Neural progenitor cell (in vitro differentiated cells): ENCODE data around the gene CPNE2. TPM values are rescaled to one million over a fixed set of nuclear protein-coding genes. Genes with fewer than 3 reads are reported as not detected.
A peak's percentile ranks its signal among the peaks of the same experiment; 100 is the strongest.

ENCODE experiments used
- DNase-seq: peaks from one replicate; pipeline ENCODE4 v3.0.0-alpha.2; 2016; ENCODE audit warnings: low spot score
- H2AFZ ChIP-seq: fragments of 200-600 bp; sonication (generic); replicated peaks from 2 replicates; pipeline ENCODE4 v1.6.1; 2016; ENCODE audit warnings: antibody characterized with exemption
- H3F3A ChIP-seq: fragments of 200-600 bp; sonication (generic); 2 replicates; pipeline ENCODE4 v1.6.1; 2016; ENCODE audit warnings: antibody characterized with exemption, low read depth
- H3K27ac ChIP-seq: fragments of 200-600 bp; sonication (generic); 2 replicates; pipeline ENCODE4 v1.5.1; 2016; ENCODE audit warnings: mild to moderate bottlenecking
- H3K27me3 ChIP-seq: fragments of 200-600 bp; sonication (generic); 2 replicates; pipeline ENCODE4 v1.6.1; 2016; ENCODE audit warnings: mild to moderate bottlenecking, moderate library complexity
- H3K36me3 ChIP-seq: fragments of 200-600 bp; sonication (generic); 2 replicates; pipeline ENCODE4 v1.5.1; 2016
- H3K4me1 ChIP-seq: fragments of 200-600 bp; sonication (generic); 2 replicates; pipeline ENCODE4 v1.6.1; 2016; ENCODE audit warnings: mixed run types
- H3K4me2 ChIP-seq: fragments of 200-600 bp; sonication (generic); 2 replicates; pipeline ENCODE4 v1.6.1; 2016
- H3K4me3 ChIP-seq: fragments of 200-600 bp; sonication (generic); 2 replicates; pipeline ENCODE4 v1.5.1; 2016
- H3K79me2 ChIP-seq: fragments of 200-600 bp; sonication (generic); 2 replicates; pipeline ENCODE4 v1.6.1; 2016; ENCODE audit warnings: low read depth
- H3K9ac ChIP-seq: fragments of 200-600 bp; sonication (generic); 2 replicates; pipeline ENCODE4 v1.6.1; 2016
- H3K9me3 ChIP-seq: fragments of 200-600 bp; sonication (generic); 2 replicates; pipeline ENCODE4 v1.5.1; 2016; ENCODE audit warnings: low read depth
- H4K20me1 ChIP-seq: fragments of 200-600 bp; sonication (generic); 2 replicates; pipeline ENCODE4 v1.6.1; 2016; ENCODE audit warnings: low read depth
- H3K27ac Mint-ChIP-seq: 3 replicates; pipeline ENCODE4 v1.8.0; 2021; ENCODE audit warnings: mixed read lengths
- H3K27me3 Mint-ChIP-seq: 2 replicates; pipeline ENCODE4 v1.8.0; 2022; ENCODE audit warnings: low read depth, mild to moderate bottlenecking, inconsistent platforms, moderate library complexity, mixed read lengths; ENCODE audit not compliant: insufficient read depth
- H3K36me3 Mint-ChIP-seq: 3 replicates; pipeline ENCODE4 v1.8.0; 2021; ENCODE audit warnings: mixed read lengths
- H3K4me1 Mint-ChIP-seq: 3 replicates; pipeline ENCODE4 v1.8.0; 2021; ENCODE audit warnings: mixed read lengths
- H3K4me3 Mint-ChIP-seq: 3 replicates; pipeline ENCODE4 v1.8.0; 2021; ENCODE audit warnings: mild to moderate bottlenecking, moderate library complexity, mixed read lengths
- H3K9me3 Mint-ChIP-seq: 3 replicates; pipeline ENCODE4 v1.8.0; 2020; ENCODE audit warnings: mixed read lengths
- EZH2 ChIP-seq: fragments of 200-600 bp; sonication (generic); IDR thresholded peaks from 2 replicates; pipeline ENCODE4 v1.6.1; 2017; ENCODE audit warnings: antibody characterized with exemption, mild to moderate bottlenecking, moderate library complexity
- EZH2phosphoT487 ChIP-seq: fragments of 200-600 bp; sonication (generic); IDR thresholded peaks from 2 replicates; pipeline ENCODE4 v1.6.1; 2017; ENCODE audit warnings: antibody characterized with exemption
- total RNA-seq: library from RNA; depleted of rRNA; stranded (reverse); fragments of >200 nt; gene quantifications from 2 replicates; pipeline ENCODE4 v1.2.3, GENCODE V29; 2015; ENCODE audit warnings: low replicate concordance
- TF ChIP-seq, protein P1 (sequence below): fragments of 200-600 bp; sonication (generic); IDR thresholded peaks from 2 replicates; pipeline ENCODE4 v1.5.1; 2017; ENCODE audit warnings: antibody characterized with exemption, mild to moderate bottlenecking

The CPNE2 gene
- total RNA-seq, 1 donor from 2014 or later: 19.8 TPM

DNA sequence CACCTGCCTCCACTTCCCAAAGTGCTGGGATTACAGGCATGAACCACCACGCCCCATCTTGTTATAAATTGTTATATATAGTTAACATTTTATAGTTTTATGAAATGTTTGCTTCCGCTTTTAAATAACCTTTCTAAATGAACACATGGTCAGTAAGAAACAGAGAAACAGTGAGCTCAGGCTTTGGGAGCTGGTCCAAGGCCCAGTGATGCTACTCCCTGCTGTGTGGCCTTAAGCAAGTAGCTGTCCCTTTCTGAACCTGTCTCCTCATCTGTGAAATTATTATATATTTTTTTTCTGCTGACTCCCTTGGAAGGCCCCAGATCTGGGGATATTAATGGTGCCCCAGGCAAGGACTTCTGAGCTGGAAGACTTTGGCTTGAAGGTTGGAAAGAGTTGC is 19.0 kb downstream of the CPNE2 start:
- no peak overlapping the region for H3K9ac ChIP-seq
- Mint-ChIP-seq H3K4me1 (peaks cover 61% of the 10 kb centered on the region), H3K27ac (no peak overlapping the region), H3K9me3 (no peaks in the 10 kb centered on the region), H3K27me3 (peaks cover 6% of the 10 kb centered on the region), H3K36me3 (no peaks in the 10 kb centered on the region), H3K4me3 (no peak overlapping the region)
- peaks cover 17% of the 10 kb centered on the region for H3F3A ChIP-seq
- no peak overlapping the region for H3K27ac ChIP-seq
- no peak for DNase-seq
- no peak overlapping the region for H3K4me3 ChIP-seq
- no peaks in the 10 kb centered on the region for H3K79me2 ChIP-seq
- no peak for TF ChIP-seq EZH2phosphoT487
- TF ChIP-seq, protein P1, sequence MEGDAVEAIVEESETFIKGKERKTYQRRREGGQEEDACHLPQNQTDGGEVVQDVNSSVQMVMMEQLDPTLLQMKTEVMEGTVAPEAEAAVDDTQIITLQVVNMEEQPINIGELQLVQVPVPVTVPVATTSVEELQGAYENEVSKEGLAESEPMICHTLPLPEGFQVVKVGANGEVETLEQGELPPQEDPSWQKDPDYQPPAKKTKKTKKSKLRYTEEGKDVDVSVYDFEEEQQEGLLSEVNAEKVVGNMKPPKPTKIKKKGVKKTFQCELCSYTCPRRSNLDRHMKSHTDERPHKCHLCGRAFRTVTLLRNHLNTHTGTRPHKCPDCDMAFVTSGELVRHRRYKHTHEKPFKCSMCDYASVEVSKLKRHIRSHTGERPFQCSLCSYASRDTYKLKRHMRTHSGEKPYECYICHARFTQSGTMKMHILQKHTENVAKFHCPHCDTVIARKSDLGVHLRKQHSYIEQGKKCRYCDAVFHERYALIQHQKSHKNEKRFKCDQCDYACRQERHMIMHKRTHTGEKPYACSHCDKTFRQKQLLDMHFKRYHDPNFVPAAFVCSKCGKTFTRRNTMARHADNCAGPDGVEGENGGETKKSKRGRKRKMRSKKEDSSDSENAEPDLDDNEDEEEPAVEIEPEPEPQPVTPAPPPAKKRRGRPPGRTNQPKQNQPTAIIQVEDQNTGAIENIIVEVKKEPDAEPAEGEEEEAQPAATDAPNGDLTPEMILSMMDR: no peak
- no peak for TF ChIP-seq EZH2
- no peak overlapping the region for H2AFZ ChIP-seq
- H3K9me3 ChIP-seq: no peaks in the 10 kb centered on the region
- H4K20me1 ChIP-seq: no peaks in the 10 kb centered on the region
- H3K4me2 ChIP-seq: no peak overlapping the region
- no peaks in the 10 kb centered on the region for H3K36me3 ChIP-seq
- H3K4me1 ChIP-seq: peaks cover 22% of the 10 kb centered on the region
- no peaks in the 10 kb centered on the region for H3K27me3 ChIP-seq

DNA sequence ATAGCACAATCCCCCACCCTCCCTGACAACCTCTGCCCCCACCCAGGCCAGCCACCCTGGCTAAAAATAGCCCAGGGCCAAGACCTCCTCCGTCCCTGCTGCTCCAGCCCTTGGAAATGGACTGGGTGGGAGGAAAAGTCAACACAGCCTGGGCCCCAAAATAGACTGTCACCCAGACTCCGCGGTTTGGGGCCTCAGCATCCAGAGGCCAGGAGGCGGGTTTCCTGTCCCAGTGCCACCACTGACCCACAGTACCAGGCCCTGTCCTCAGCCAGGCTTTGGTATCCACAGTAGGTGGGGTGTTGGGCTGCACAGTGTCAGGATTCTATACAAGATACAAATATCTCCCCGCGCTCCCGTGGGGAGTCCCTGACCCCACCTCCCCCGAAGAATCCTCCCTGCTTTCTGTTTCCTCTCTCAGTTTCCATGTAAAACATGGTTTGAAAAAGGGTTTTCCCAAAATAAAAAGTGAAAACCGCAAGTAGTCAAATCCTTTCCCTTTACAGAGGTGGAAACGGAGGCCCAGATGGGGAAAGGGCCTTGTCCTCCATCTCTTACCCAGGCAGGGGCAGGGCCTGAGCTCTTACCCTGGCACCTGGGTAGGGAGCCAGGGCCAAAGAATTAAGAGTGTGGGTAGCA is 20.1 kb downstream of the CPNE2 start:
- H3K9ac ChIP-seq: no peak overlapping the region
- H3K36me3 Mint-ChIP-seq: peaks cover 1% of the 10 kb centered on the region
- H3K27me3 Mint-ChIP-seq: peaks cover 6% of the 10 kb centered on the region
- H4K20me1 ChIP-seq: no peaks in the 10 kb centered on the region
- H3K4me2 ChIP-seq: no peak overlapping the region
- TF ChIP-seq, protein P1: no peak
- TF ChIP-seq EZH2 (no peak), EZH2phosphoT487 (no peak)
- no peak overlapping the region for H2AFZ ChIP-seq
- no peaks in the 10 kb centered on the region for H3K36me3 ChIP-seq
- no peaks in the 10 kb centered on the region for H3K27me3 ChIP-seq
- peaks cover 16% of the 10 kb centered on the region for H3K4me1 ChIP-seq
- peak overlapping the region; percentile 78 for H3K27ac Mint-ChIP-seq
- no peaks in the 10 kb centered on the region for H3K9me3 ChIP-seq
- H3K79me2 ChIP-seq: no peaks in the 10 kb centered on the region
- H3K4me3 ChIP-seq: no peak overlapping the region
- H3K4me1 Mint-ChIP-seq: peaks cover 58% of the 10 kb centered on the region
- peaks cover 17% of the 10 kb centered on the region for H3F3A ChIP-seq
- no peak overlapping the region for H3K4me3 Mint-ChIP-seq
- no peak for DNase-seq
- no peaks in the 10 kb centered on the region for H3K9me3 Mint-ChIP-seq
- no peak overlapping the region for H3K27ac ChIP-seq

DNA sequence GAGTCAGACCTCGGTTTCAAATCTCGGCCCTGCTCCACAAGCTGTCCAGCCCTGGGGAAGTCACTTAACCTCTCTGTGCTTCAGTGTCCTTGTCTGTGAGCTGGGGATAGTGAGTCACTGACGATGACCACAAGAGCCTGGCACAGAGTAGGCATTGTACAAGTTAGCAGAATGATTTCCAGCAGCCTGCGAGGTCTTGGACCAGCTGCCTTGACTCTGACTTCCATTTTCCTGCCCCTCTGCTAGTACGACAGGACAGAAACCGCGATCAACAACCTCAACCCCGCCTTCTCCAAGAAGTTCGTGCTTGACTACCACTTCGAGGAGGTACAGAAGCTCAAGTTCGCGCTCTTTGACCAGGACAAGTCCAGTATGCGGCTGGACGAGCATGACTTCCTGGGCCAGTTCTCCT is 20.7 kb downstream of the CPNE2 start:
- no peak overlapping the region for H3K27ac ChIP-seq
- H3K4me1 Mint-ChIP-seq: peaks cover 60% of the 10 kb centered on the region
- DNase-seq: no peak
- H3K27ac Mint-ChIP-seq: no peak overlapping the region
- H3K36me3 Mint-ChIP-seq: peaks cover 6% of the 10 kb centered on the region
- TF ChIP-seq EZH2 (no peak), EZH2phosphoT487 (no peak)
- TF ChIP-seq, protein P1: no peak
- H3K4me2 ChIP-seq: no peak overlapping the region
- H4K20me1 ChIP-seq: no peaks in the 10 kb centered on the region
- peaks cover 17% of the 10 kb centered on the region for H3F3A ChIP-seq
- H3K27me3 Mint-ChIP-seq: peaks cover 7% of the 10 kb centered on the region
- H3K4me1 ChIP-seq: peaks cover 16% of the 10 kb centered on the region
- H3K9me3 Mint-ChIP-seq: no peaks in the 10 kb centered on the region
- H3K4me3 ChIP-seq: no peak overlapping the region
- no peaks in the 10 kb centered on the region for H3K79me2 ChIP-seq
- H2AFZ ChIP-seq: no peak overlapping the region
- H3K9me3 ChIP-seq: no peaks in the 10 kb centered on the region
- no peaks in the 10 kb centered on the region for H3K36me3 ChIP-seq
- no peak overlapping the region for H3K4me3 Mint-ChIP-seq
- H3K27me3 ChIP-seq: no peaks in the 10 kb centered on the region
- H3K9ac ChIP-seq: no peak overlapping the region
